GM18951 (cell line): ENCODE measurements around the gene GPR25.

Experiments
- POLR2A ChIP-seq: IDR thresholded peaks from 4 replicates; pipeline ENCODE4 v1.6.1; 2011; ENCODE audit warnings: mild to moderate bottlenecking; ENCODE audit not compliant: insufficient read length, insufficient read depth; ENCODE audit errors: extremely low read depth
- in situ Hi-C: fragments of 300-500 bp; cut with MboI; formaldehyde crosslinking; loops from one replicate; pipeline ENCODE4 v1.12.0; 2022; ENCODE audit warnings: low sequenced_read_pairs, mixed read lengths, inconsistent platforms; ENCODE audit not compliant: unreplicated experiment

The GPR25 gene

DNA sequence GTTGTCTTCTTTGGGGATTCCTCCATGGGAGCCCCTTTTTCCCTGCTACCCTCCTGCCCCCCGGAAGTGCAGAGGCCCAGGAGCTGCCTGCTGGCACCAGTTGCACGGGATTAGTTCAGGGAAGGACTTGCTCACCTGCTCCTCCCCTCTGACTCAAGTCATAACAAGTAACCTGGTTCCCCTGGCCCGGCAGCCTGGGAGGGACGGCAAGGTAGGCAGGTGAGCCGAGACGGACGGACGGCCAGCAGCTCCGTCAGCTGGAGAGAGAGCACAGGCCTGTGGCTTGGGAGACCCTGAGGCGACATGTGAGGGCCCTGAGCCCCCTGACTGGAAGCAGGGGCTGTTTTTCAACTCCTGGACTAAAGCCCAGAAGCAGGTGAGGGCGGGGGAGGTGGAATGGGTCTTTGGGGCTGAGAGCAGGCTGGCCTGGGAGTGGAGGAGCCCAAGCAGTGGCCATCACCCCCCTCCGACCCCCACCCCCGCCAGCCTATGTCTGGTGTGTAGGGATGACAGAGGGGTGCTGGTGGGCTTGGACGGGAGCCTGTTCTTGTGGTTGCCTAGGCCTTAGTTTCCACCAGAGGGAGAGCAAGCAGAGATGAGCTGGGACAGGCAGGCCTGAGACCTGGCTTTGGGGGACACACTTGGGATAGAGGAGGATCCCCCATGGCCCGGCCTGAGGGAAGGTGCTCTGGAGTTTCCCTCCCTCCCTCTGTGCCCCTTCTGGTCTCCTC is 22.1 kb downstream of the GPR25 start, which contains the start of gene INAVA:
Gene INAVA (plus strand): TSS at position 189 of the 731 bp plus-strand sequence. CDS start 3,501 bp downstream, outside the sequence.
- in situ Hi-C loops, result no loop called here
- TF ChIP-seq POLR2A, result no peak

DNA sequence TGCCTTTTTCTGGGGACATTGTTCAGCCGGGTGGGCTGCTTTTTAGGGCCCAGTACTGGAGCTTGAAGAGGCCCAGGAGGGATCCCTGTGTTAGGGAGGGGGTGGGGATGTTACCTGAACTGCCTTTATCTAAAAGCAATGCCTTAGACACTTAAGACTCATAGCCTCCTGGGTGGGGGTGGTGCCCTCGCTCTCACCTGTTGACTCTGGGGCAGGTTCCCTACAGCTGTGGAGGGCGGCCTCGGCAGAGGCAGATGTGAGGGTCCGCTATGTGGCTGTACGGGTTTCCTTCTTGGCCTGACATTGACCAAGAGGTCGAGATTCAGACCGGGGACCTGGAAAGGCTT is 22.6 kb downstream of the GPR25 start:
- in situ Hi-C loops, result no loop called here
- TF ChIP-seq POLR2A, result no peak

- peak; percentile 42 for TF ChIP-seq POLR2A
- in situ Hi-C loops, result no loop called here
Observed at GRCh38 chr1:200895801-200896530, 23.2 kb downstream of the GPR25 start.

GRCh38 chr1:200896531-200897196 is 23.9 kb downstream of the GPR25 start:
- in situ Hi-C loops, result no loop called here
- no peak for TF ChIP-seq POLR2A

- TF ChIP-seq POLR2A, result no peak
Observed at GRCh38 chr1:200897259-200897658, 24.5 kb downstream of the GPR25 start.

DNA sequence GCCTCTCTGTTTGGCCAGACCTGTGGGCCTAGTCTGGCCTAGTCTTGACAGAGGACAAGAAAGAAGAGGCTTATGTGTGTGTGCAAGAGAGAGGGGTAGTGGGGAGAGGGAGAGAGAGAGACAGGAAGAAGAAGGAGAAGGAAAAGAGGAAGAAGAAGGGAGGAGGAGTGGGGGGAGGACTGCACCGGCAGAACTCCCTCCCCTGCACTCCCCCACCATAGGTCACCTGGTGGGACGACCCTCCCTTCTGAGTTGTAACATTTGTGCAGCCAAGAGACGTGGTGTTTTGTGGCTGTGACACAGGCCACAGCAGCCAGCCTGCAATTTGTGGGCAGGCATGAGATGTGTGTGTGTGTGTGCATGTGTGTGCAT is 26.2 kb downstream of the GPR25 start:
- no peak for TF ChIP-seq POLR2A
- in situ Hi-C loops, result no loop called here

More at GRCh38 chr1:200897259-200897658, 24.5 kb downstream of the GPR25 start:
- in situ Hi-C loops, result no loop called here

GRCh38 chr1:200899451-200899915 is 26.7 kb downstream of the GPR25 start:
- in situ Hi-C loops, result no loop called here
- no peak for TF ChIP-seq POLR2A

DNA sequence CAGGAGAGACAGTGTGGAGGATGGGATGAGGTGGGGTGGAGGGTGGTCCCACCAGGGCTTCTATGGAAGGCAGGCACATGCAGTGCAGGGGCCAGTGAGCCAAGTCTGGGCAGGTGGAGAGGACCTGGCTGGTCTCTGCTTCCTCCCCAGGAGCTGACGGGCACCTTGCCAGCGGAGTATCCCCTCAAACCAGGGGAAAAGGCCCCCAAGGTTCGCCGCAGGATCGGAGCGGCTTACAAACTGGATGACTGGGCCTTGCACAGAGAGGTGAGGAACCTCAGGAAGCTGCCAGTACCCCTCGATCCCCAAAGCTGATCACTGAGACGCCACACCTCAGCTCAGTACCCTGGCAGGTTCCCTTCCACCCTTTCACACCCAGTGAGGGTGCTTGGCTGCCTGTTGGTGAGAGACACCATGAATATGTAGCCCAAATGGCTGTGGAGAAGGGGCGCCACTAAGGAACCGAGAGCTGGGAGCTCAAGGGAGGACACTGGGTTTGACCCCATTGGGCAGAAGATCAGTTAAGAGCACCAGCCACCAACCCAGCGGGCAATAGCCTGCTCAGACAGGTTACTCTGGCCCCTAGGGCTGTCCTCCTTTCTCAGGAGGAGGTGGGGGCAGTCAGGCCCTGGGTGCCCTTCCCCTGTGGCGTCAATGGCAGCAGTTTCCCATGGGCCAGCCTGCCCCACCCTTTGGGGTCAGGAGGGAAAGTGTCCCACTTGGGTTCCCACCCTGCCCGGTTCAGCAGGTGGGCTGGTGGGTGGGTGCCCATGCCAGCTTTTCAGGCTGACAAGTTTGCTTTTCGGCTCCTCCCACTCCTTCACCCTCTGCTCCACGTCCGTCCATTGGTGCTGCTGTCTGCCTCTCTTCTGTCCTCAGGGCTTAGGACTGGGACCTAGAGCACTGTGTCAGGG is 27.4 kb downstream of the GPR25 start:
- in situ Hi-C loops, result no loop called here
- no peak for TF ChIP-seq POLR2A

- no peak for TF ChIP-seq POLR2A
- in situ Hi-C loops, result no loop called here
Observed at GRCh38 chr1:200900877-200901276, 28.1 kb downstream of the GPR25 start.

DNA sequence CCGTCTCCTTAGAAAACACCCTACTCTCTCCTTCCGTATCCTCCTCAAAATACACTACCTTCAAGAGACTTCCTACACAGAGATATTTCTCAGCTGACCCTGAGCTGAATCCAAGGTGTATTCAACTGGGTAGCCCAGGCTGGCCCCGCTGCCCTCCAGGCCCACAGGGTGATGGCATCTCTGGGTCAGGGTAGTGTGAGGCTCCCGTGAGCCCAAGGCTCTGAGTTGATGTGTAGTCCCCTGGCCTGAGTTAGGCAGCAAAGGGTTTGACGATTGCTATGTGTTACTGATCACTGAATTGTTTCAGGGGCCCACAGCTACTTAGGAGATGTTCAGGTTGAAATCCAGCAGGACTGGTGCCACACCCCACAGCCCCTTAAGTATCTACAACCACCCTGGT is 28.6 kb downstream of the GPR25 start:
- in situ Hi-C loops, result no loop called here
- no peak for TF ChIP-seq POLR2A

DNA sequence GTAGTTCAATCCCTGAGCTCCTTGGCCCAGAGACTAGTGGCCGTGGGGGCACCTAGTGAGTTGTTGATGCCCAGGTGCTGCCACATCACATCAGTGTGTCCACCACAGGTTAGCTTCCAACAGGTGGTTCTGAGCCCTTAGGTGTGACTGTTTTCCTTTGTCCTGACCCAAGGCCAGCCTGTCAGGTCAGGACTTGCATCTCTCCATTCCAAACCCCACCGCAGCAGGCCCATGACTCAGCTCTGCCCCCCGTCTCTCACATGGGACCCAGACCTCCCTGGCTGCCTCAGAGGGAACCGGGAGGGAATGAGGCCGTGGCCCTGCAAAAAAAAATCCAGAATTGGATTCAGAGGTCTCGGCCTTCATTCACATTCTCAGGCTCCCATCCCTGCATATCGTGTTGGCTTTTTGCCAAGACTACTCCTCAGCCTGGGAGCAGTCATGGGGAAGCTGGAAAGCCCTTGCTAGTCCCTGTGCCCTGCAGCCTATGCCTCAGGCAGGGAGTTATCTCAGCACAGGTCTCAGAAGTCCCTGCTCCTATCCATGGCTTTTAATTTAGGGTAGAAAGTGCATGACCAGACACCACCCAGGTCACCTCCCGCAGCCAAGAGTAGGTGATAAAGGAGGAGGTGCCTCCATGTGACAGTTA is 29.1 kb downstream of the GPR25 start:
- no peak for TF ChIP-seq POLR2A
- in situ Hi-C loops, result no loop called here

DNA sequence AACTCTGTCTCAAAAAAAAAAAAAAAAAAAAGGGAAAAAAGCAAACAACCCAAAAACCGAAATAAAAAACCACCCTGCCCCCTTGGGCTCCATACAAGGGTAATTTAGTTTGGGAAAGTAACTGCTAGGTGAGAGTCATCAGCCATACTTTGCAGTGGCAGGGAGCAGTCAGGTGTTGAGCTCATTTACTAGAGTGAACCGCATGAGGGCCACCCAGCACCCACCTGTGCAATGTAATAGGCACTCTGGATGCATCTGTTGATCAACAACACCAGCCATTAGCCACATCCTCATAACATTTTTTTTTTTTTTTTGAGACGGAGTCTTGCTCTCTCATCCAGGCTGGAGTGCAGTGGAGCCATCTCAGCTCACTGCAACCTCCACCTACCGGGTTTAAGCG is 31.0 kb downstream of the GPR25 start:
- in situ Hi-C loops, result no loop called here
- TF ChIP-seq POLR2A, result no peak

GRCh38 chr1:200904772-200905171 is 32.0 kb downstream of the GPR25 start:
- TF ChIP-seq POLR2A, result no peak
- in situ Hi-C loops, result no loop called here
